Sigmoid colon (tissue), 7 donors: ENCODE data around the gene EIF4H. TPM values are rescaled to one million over a fixed set of nuclear protein-coding genes. Genes with fewer than 3 reads are reported as not detected.

Experiments
- DNase-seq: peaks from one replicate; pipeline ENCODE4 v3.0.0-alpha.2; 2019
- H3K27ac ChIP-seq, 4 donors: fragments of 200-600 bp; sonication (generic); one replicate each; pipeline ENCODE4 v1.5.1; 2016 to 2019; ENCODE audit warnings: mild to moderate bottlenecking in 1 of 4
- H3K27me3 ChIP-seq, 3 donors: fragments of 200-600 bp; sonication (generic); one replicate each; pipeline ENCODE4 v1.5.1; 2019; ENCODE audit warnings: mild to moderate bottlenecking in 1 of 3
- H3K36me3 ChIP-seq, 4 donors: fragments of 200-600 bp; sonication (generic); one replicate each; pipeline ENCODE4 v1.5.1; 2016 to 2019
- H3K4me1 ChIP-seq, 4 donors: fragments of 200-600 bp; sonication (generic); one replicate each; pipeline ENCODE4 v1.5.1; 2017 to 2019
- H3K4me3 ChIP-seq, 4 donors: fragments of 200-600 bp; sonication (generic); one replicate each; pipeline ENCODE4 v1.5.1; 2017 to 2019; ENCODE audit warnings: mild to moderate bottlenecking in 2 of 4, moderate library complexity in 1 of 4
- H3K9me3 ChIP-seq, 4 donors: fragments of 200-600 bp in 3 of 4; sonication (generic) in 3 of 4; one replicate each; pipeline versions ENCODE4 v1.5.1 to v1.6.1; 2013 to 2019
- EP300 ChIP-seq, 4 donors: sonication (generic); formaldehyde crosslinking; IDR thresholded peaks; one replicate each; pipeline ENCODE4 v1.6.1; 2017; ENCODE audit warnings: antibody characterized with exemption in 4 of 4
- POLR2A ChIP-seq, 2 donors: fragments of 450-650 bp; IDR thresholded peaks; one replicate each; pipeline ENCODE4 v1.6.1; 2016; ENCODE audit warnings: antibody characterized with exemption in 2 of 2, mild to moderate bottlenecking in 2 of 2, moderate library complexity in 2 of 2
- POLR2AphosphoS5 ChIP-seq, 4 donors: sonication (generic); formaldehyde crosslinking; IDR thresholded peaks; one replicate each; pipeline ENCODE4 v1.6.1; 2017; ENCODE audit warnings: antibody characterized with exemption in 4 of 4
- WGBS, 2 donors: extraction: QIAGEN DNeasy Blood & Tissue Kit; methylation state at CpG; one replicate each; pipeline ENCODE4 v1.1.7; 2013; 5-methylcytosine and 5-hydroxymethylcytosine counted together
- intact Hi-C: fragments of 100-400 bp; cut with DNase I; formaldehyde crosslinking; loops from one replicate; pipeline ENCODE4 v1.15.1; 2023
- polyA plus RNA-seq, 3 donors: library from polyadenylated mRNA; stranded (reverse); fragments of 200-250 nt; gene quantifications; one replicate each; pipeline ENCODE4 v1.2.3, GENCODE V29; 2013
- total RNA-seq, 4 donors: library from RNA; depleted of rRNA; stranded (reverse); fragments of >200 nt; gene quantifications; one replicate each; pipeline ENCODE4 v1.1.0, GENCODE V29; 2016
- TF ChIP-seq, protein P1 (sequence below), 4 experiments: fragments of 450-650 bp in 3 of 4; fragments of 200-600 bp in 1 of 4; IDR thresholded peaks; one replicate each; pipeline ENCODE4 v1.5.1; 2016 to 2019; ENCODE audit warnings: antibody characterized with exemption in 4 of 4, mild to moderate bottlenecking in 3 of 4, moderate library complexity in 2 of 4
- donor health status: healthy with polysubstance abuse.
- donor health status: Bipolar disorder and iron deficiency.
- donor health status: healthy.

EIF4H gene
- total and polyA plus RNA-seq, 7 donors: 196 to 274 (median 224) TPM

DNA sequence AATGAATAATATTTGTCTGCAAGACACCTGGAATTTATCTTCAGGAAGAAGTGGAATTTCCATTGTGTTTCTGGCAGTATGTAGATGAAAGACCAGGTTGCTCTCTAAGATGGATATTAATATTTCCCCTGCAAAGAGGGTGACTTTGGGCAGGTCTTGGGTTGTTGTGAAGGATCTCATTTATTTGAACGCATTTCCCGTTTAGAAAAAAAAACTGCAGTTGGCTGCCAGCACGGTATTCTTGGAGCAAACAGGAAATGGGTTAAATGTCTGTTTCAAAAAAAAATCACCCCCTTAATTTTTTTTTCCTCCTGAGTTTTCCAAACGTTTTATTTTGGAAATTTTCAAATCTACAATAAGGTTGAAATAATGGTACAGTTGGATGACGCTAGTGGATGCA lies 11.5 kb downstream of the EIF4H start:
- no peak overlapping the region for H3K4me3 ChIP-seq
- peaks cover 0 to 84% (median 77%) of the 10 kb centered on the region in 4 donors for H3K4me1 ChIP-seq
- H3K27ac ChIP-seq: peak overlapping the region; percentile 33 to 76 (median 60)
- TF ChIP-seq POLR2AphosphoS5 (IDR thresholded peaks at IDR 0.05): no peak
- TF ChIP-seq, protein P1, sequence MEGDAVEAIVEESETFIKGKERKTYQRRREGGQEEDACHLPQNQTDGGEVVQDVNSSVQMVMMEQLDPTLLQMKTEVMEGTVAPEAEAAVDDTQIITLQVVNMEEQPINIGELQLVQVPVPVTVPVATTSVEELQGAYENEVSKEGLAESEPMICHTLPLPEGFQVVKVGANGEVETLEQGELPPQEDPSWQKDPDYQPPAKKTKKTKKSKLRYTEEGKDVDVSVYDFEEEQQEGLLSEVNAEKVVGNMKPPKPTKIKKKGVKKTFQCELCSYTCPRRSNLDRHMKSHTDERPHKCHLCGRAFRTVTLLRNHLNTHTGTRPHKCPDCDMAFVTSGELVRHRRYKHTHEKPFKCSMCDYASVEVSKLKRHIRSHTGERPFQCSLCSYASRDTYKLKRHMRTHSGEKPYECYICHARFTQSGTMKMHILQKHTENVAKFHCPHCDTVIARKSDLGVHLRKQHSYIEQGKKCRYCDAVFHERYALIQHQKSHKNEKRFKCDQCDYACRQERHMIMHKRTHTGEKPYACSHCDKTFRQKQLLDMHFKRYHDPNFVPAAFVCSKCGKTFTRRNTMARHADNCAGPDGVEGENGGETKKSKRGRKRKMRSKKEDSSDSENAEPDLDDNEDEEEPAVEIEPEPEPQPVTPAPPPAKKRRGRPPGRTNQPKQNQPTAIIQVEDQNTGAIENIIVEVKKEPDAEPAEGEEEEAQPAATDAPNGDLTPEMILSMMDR (IDR thresholded peaks at IDR 0.05): no peak
- no peak for TF ChIP-seq EP300 (IDR thresholded peaks at IDR 0.05)
- no peak for TF ChIP-seq POLR2A (IDR thresholded peaks at IDR 0.05)
- WGBS, 2 donors: 15 to 21% methylated on average over 5 of the region's 5 CpGs
- no peak for DNase-seq
- no peaks in the 10 kb centered on the region for H3K27me3 ChIP-seq
- intact Hi-C loops: no loop called here
- H3K9me3 ChIP-seq: no peaks in the 10 kb centered on the region
- H3K36me3 ChIP-seq: peaks cover 11 to 34% (median 23%) of the 10 kb centered on the region in 4 donors

DNA sequence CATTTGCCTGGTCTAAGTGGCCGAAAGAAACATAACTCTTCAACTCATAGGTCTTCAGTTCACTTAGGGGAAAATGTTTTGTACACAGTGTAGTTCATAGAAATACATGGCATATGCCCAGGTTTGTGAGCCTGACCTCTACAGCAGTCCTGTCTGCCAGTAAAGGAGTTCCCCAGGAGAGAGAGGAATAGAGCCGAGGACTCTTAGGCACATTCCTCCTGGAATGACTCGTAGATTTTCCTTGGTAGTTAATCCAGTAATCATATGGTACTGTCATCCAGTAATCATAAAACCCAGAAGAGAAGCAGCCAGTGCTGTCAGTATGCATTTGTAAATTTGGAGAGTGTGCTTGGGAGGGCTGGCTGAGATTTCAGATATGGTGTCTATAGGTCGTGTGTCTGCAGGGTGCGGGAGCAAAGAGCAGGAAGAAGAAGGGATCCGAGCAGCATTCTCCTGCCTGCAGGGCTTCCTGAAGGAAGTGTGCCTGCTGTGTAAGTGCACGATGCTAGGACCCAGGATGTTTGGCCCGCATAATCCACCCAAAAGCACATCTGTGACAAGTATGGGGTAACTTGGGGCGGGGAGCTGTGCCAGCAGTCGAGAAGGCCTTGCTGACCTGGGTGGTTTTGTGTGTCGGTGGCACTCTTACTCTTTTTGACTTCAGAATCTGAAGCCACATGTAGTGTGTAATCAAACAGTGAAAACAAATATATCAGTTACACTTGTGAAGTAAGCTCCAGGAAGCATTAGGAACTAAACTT lies 13.9 kb downstream of the EIF4H start:
- Histone ChIP-seq H3K4me1 (peaks cover 0 to 59% (median 54%) of the 10 kb centered on the region in 4 donors), H3K4me3 (no peak overlapping the region), H3K36me3 (peaks cover 31 to 52% (median 37%) of the 10 kb centered on the region in 4 donors), H3K9me3 (no peaks in the 10 kb centered on the region), H3K27ac (peak overlapping the region; percentile 50 to 76 (median 67)), H3K27me3 (no peaks in the 10 kb centered on the region)
- WGBS, 2 donors: 83 to 87% methylated on average over 11 of the region's 11 CpGs
- TF ChIP-seq POLR2A (IDR thresholded peaks at IDR 0.05): no peak
- TF ChIP-seq POLR2AphosphoS5 (IDR thresholded peaks at IDR 0.05): peak in 3 of 4 donors; percentile 20 to 73 (median 29)
- peak in 1 of 4 donors; percentile 68 for TF ChIP-seq EP300 (IDR thresholded peaks at IDR 0.05)
- TF ChIP-seq, protein P1 (IDR thresholded peaks at IDR 0.05): no peak
- intact Hi-C loops: no loop called here
- no peak for DNase-seq

DNA sequence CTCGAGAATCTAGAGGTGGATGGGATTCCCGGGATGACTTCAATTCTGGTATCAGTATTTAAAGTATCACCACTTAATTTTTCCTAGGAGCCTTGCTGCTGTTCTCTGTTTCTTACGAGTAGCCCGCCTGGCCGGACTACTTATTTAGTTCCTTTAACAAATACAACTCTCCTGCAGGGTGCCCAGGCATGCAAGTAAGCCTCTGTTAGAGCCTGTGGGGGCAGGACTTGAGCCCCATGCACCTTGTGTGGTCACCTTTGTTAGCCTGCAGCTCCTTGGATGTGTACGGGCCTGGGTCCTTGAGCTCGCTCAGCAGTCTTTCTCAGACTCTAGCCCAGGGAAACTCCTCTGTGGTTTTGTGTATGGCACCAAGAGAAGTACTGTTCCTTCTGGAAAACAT lies 16.1 kb downstream of the EIF4H start:
- peak; percentile 46 for DNase-seq
- Histone ChIP-seq H3K27me3 (no peaks in the 10 kb centered on the region), H3K4me1 (peaks cover 0 to 39% (median 36%) of the 10 kb centered on the region in 4 donors), H3K27ac (no peak overlapping the region), H3K4me3 (no peak overlapping the region), H3K36me3 (peaks cover 46 to 74% (median 54%) of the 10 kb centered on the region in 4 donors), H3K9me3 (no peaks in the 10 kb centered on the region)
- intact Hi-C loops: no loop called here
- WGBS, 2 donors: 95% methylated on average over 7 of the region's 7 CpGs
- TF ChIP-seq POLR2AphosphoS5 (IDR thresholded peaks at IDR 0.05): no peak
- TF ChIP-seq POLR2A (IDR thresholded peaks at IDR 0.05): no peak
- no peak for TF ChIP-seq EP300 (IDR thresholded peaks at IDR 0.05)
- TF ChIP-seq, protein P1 (IDR thresholded peaks at IDR 0.05): no peak

DNA sequence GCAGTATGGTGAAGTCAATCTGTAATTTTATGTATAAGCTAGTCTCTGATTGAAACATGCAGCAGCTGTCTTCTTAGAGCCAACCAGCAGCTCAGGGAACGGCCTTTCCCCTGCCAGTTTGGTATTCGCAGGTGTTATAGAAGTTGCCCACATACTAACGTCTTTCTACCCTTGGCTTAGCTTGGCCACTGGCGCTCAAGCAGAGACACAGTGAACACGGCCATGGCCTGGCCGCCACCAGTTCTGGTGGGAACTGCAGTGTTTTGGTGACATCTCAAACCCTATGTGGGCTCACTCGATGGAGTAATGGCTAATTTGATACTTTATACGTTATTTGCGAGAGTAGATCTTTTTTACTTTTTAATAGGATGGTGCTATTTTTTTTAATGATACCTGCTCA lies 17.1 kb downstream of the EIF4H start:
- peaks cover 46 to 83% (median 58%) of the 10 kb centered on the region in 4 donors for H3K36me3 ChIP-seq
- peak; percentile 22 for DNase-seq
- TF ChIP-seq, protein P1 (IDR thresholded peaks at IDR 0.05): no peak
- TF ChIP-seq POLR2A (IDR thresholded peaks at IDR 0.05) (no peak), EP300 (IDR thresholded peaks at IDR 0.05) (no peak), POLR2AphosphoS5 (IDR thresholded peaks at IDR 0.05) (no peak)
- no peaks in the 10 kb centered on the region for H3K9me3 ChIP-seq
- intact Hi-C loops: no loop called here
- no peak overlapping the region for H3K27ac ChIP-seq
- H3K4me1 ChIP-seq: peaks cover 0 to 29% (median 26%) of the 10 kb centered on the region in 4 donors
- no peaks in the 10 kb centered on the region for H3K27me3 ChIP-seq
- no peak overlapping the region for H3K4me3 ChIP-seq
- 92 to 93% methylated on average over 9 of the region's 9 CpGs for WGBS, 2 donors
